ENCODE results near the gene CHRM1.

The CHRM1 gene

GRCh38 chr11:62897311-62897710 lies 23.9 kb downstream of the CHRM1 start:
- DNase-seq = no peak

- no peak for DNase-seq
Observed at GRCh38 chr11:62896049-62896448, 25.1 kb downstream of the CHRM1 start.

GRCh38 chr11:62895501-62895900 lies 25.7 kb downstream of the CHRM1 start:
- no peak for DNase-seq

GRCh38 chr11:62892077-62892922 lies 28.9 kb downstream of the CHRM1 start:
- no peak for DNase-seq

- no peak for DNase-seq
Observed at GRCh38 chr11:62889484-62890437, 31.4 kb downstream of the CHRM1 start.

DNA sequence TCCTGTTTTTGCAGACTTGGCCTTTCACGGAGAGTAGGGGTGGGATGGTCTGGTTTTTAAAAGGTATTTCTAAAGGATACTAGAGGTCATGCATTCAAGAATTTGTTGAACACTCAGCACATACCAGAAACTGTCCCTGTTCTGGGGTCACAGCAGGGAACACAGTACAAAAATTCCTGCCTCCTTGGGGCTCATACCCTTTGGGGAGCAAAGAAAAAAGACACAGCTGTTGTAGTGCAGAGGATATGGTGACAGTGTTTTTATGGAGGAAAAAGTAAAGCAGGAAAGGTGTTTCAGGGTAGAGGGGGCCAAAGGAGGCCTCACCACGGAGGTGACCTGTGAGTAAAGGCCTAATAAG lies 32.1 kb downstream of the CHRM1 start:
- DNase-seq = no peak

GRCh38 chr11:62888406-62888805 lies 32.8 kb downstream of the CHRM1 start:
- no peak for DNase-seq

DNA sequence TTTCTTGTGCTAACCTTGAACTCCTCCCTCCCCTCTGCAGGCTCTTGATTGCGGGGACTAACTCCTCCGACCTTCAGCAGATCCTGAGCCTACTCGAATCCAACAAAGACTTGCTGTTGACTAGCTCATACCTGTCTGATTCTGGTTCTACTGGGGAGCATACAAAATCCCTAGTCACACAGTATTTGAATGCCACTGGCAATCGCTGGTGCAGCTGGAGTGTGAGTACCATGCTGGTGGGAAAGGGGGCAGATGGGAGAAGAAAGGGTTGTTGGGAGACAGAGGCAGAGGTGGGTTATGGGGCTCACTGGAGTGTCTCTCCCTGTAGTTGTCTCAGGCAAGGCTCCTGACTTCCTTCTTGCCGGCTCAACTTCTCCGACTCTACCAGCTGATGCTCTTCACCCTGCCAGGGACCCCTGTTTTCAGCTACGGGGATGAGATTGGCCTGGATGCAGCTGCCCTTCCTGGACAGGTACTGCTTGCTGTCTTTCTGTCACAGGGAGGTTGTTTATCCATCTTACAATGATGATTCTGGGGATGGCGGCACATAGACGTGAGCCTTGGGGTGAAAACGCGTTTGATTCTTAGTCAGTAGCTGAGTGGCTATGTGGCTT lies 35.9 kb downstream of the CHRM1 start:
- no peak for DNase-seq

DNA sequence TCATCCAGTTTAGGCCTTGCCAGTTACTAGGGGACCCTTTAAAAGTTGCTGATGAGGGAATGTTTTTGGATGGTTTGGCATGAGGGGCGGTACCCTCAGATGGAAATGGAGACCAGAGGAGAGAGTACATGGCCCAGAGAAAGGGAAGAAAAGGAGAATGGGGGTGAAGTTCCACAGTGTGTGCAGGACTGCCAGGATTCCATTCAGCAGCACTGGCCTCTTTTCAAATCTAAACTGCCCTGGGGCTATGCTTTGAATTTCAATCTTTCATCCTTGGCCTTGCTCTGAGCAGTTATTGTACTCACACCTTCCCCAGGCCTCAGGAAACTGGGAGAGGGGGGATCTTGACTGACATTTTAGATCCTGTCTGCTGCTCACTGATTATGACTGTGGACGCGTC lies 37.5 kb downstream of the CHRM1 start:
- no peak for DNase-seq

GRCh38 chr11:62882788-62883501 lies 38.2 kb downstream of the CHRM1 start:
- no peak for DNase-seq

GRCh38 chr11:62882431-62882749 lies 38.8 kb downstream of the CHRM1 start:
- DNase-seq = no peak

DNA sequence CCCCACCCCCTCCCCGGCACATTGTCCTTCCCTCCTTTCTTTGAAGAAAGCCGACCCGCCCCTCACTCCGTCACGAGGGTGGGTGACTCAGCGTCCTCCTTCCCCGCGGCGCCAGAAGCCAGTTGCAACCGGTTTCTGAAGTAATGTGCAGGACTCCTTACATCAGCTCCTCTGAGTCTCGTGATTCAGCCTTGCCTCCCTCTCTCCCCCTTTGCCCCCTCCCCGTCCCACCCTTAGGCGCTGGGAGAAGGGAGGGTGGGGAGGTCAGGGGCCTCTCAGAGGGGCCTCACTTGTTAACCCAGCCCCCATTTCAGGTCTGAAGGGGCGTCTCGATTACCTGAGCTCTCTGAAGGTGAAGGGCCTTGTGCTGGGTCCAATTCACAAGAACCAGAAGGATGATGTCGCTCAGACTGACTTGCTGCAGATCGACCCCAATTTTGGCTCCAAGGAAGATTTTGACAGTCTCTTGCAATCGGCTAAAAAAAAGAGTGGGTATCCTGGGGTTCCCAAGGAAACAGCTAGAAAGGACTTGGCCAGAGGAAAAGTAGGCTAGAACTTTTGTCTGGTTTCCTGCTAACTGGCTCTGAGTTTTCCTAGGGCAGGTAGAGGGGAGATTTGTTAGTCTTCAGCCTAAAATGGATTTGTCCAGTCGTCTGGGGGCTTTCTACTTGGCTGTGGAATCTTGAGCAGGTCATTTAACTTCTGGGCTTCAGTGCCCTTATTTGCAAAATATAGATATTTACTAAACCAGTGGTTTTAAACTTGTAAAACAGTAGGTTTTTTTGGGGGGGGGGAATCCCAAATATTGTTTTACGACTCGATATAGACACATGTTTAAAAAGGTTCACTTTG lies 39.4 kb downstream of the CHRM1 start:
- peak; percentile 97 for DNase-seq

DNA sequence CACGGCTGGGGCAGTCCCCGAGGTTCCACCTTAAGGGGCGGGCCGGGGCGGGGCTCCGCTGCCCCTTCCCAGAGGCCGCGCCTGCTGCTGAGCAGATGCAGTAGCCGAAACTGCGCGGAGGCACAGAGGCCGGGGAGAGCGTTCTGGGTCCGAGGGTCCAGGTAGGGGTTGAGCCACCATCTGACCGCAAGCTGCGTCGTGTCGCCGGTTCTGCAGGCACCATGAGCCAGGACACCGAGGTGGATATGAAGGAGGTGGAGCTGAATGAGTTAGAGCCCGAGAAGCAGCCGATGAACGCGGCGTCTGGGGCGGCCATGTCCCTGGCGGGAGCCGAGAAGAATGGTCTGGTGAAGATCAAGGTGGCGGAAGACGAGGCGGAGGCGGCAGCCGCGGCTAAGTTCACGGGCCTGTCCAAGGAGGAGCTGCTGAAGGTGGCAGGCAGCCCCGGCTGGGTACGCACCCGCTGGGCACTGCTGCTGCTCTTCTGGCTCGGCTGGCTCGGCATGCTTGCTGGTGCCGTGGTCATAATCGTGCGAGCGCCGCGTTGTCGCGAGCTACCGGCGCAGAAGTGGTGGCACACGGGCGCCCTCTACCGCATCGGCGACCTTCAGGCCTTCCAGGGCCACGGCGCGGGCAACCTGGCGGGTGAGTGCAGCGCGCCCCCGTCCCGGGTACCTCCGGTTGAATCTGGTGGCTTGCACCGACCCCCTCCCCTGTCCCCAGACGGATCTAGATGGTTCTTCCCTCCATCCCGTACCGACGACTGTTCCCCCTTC lies 40.2 kb downstream of the CHRM1 start, which contains the start of gene SLC3A2:
Gene SLC3A2, plus strand, starts transcription at position 94 of the 776 bp plus-strand sequence. Its CDS starts 128 bp downstream, at position 222.
- peak; percentile 95 for DNase-seq

DNA sequence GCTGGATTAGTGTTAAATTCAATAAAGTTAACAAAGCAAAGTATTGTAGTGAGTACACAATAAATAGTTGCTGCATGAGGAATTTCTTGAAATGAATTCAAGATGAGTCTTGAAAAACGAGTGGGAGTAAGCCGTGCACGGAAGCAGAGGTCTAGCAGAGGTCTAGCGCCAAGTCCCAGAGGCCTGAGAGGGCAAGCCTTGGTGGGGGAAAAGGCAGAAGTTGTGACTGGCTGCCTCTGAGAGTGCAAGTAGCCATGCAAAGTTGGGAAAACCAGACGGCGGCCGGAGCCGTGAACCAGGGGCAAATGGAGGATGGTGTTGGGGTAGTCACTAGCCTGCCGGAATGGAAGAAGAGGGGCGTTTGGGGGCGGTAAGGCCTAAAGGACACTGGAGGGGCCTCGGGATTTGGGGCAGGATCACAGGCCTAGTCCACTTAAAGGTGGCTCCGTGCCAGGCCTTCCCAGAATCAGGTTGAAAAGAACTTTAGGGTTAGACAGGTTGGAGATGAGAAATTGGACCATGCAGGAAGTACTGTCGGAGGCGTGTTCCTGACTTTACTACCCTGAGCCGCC lies 40.8 kb downstream of the CHRM1 start:
- peak; percentile 52 for DNase-seq

DNA sequence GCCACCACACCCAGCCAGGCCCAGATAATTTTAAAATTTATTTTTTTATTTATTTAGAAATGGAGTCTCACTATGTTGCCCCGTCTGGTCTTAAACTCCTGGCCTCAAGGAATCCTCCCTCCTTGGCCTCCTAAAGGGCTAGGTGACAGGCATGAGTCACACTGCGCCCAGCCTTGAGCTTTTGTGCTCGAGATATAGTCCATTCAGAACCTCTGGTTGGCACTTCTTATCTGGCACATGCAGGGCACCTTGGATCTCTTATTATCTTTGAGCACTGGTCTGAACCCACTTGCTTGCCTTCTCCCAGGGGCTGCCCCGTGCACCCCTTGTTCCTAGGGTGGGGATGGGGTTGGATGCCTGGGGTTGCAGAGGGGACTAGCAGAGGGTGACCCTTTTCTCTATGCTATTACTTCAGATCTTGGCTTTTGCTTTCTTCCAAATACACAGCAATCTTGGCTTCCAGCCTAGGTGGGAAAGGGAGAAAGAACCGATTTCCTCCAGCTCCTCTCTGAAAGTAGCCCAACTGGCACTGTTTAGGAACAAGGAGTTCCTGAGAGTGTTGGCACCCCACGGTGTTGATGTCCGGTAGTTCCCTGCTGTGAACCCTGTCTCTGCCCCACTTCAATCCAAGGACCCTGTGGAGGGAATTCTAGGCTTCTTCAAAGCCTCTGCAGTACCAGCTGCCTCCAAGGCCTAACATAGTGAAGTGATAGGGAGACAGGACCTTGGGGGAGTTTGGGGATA lies 41.8 kb downstream of the CHRM1 start:
- no peak for DNase-seq

GRCh38 chr11:62876712-62877111 lies 44.5 kb downstream of the CHRM1 start:
- DNase-seq = no peak

GRCh38 chr11:62875698-62876478 lies 45.3 kb downstream of the CHRM1 start:
- DNase-seq = no peak

DNA sequence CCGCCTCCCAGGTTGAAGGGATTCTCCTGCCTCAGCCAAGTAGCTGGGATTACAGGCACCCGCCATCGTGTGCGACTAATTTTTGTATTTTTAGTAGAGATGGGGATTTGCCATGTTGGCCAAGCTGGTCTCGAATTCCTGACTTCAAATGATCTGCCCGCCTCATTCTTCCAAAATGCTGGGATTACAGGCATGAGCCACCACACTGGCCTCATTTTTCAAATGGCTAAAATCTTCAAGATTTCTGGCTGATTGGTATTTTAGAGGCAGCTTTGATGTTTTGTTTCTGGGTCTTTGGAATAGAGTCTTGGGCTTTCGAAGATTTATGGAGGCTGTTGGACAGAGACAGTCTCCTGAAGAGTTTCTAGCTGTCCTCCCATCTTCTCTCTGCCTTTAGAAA lies 46.3 kb downstream of the CHRM1 start:
- no peak for DNase-seq

DNA sequence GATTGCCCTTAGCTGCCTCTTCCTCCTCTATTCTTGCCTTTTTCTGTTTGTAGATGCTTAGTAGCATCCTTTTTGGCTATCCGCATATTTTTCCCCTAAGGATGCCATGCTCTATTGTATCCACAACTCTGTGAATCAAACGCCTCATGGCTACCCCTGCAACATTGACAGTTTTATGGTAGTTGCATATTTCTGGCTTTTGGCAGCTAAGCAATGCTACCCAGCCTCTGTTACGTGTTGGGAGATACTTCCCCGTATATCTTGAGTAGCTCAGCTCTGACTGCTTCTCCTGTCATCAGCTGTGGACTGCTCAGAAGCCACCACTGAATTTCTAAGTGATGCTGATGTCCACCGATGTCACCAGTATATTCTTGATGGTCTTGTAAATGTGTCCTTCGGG lies 55.5 kb downstream of the CHRM1 start:
- no peak for DNase-seq
